Left ventricle myocardium inferior (tissue), 1 donor: ENCODE measurements around the gene APPBP2. TPM values are rescaled to one million over a fixed set of nuclear protein-coding genes. Genes with fewer than 3 reads are reported as not detected.

ENCODE experiments used
- DNase-seq: peaks from one replicate; pipeline ENCODE4 v3.0.0-alpha.2; 2020
- H3K27ac ChIP-seq: fragments of 200-600 bp; replicated peaks from 2 replicates; pipeline ENCODE4 v1.8.0; 2021
- H3K27me3 ChIP-seq: fragments of 200-600 bp; 2 replicates; pipeline ENCODE4 v1.8.0; 2021; ENCODE audit warnings: low read depth
- H3K36me3 ChIP-seq: fragments of 200-600 bp; 2 replicates; pipeline ENCODE4 v1.8.0; 2021
- H3K4me1 ChIP-seq: fragments of 200-600 bp; 2 replicates; pipeline ENCODE4 v1.8.0; 2021
- H3K4me3 ChIP-seq: fragments of 200-600 bp; 2 replicates; pipeline ENCODE4 v1.8.0; 2021; ENCODE audit warnings: mild to moderate bottlenecking, moderate library complexity
- H3K9me3 ChIP-seq: fragments of 200-600 bp; replicated peaks from 2 replicates; pipeline ENCODE4 v1.8.0; 2021
- CTCF ChIP-seq: fragments of 200-600 bp; IDR thresholded peaks from 2 replicates; pipeline ENCODE4 v1.8.0; 2021; ENCODE audit warnings: antibody characterized with exemption, mild to moderate bottlenecking, borderline replicate concordance
- intact Hi-C: fragments of 100-400 bp; cut with micrococcal nuclease; formaldehyde crosslinking; loops from one replicate; pipeline ENCODE4 v1.11.0; 2022
- total RNA-seq: library from RNA; stranded (reverse); fragmentation: NEBNext Ultra II Directional; extraction: Animal tissue kit (Norgen Biotek cat#: 25700); gene quantifications from one replicate; pipeline ENCODE4 v1.2.1, GENCODE V29; 2021
- donor health status: DM: no; HTN: yes; CAD: no; lungs with severe emphysema.

Gene APPBP2
- total RNA-seq, 1 donor from 2014 or later, result 16.6 TPM

DNA sequence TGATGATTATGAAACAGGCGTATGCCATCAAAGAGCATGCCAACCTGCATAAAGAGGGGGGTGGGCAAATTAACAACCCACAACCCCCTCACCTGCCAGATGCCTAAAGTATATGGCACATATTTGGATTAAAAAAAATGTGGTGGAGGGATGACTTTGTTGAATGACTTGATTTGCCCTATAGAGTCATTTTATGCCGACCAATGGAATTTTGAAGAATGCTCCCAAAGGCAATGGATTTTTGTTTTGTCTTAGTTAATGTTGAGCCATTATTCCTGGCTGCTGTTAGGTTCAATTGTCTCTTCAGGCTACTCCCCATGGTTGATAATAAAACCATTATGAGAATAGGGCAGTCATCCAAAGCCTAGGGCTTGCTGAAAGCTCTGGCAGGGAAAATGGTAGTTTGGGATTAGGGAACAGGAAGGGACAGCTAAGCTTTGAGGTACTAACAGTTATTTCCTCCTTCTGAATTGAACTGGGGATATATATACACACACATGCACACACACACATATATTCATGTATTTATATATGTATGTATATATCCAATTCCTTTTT, 109.6 kb downstream of the APPBP2 start:
- DNase-seq, result no peak
- intact Hi-C loops, result no loop called here
- no peak for TF ChIP-seq CTCF
- Histone ChIP-seq H3K36me3 (no peaks in the 10 kb centered on the region), H3K4me3 (no peak overlapping the region), H3K27ac (no peak overlapping the region), H3K9me3 (no peaks in the 10 kb centered on the region), H3K27me3 (no peaks in the 10 kb centered on the region), H3K4me1 (peaks cover 10% of the 10 kb centered on the region)

- no peak for DNase-seq
- H3K4me3 ChIP-seq, result no peak overlapping the region
- TF ChIP-seq CTCF, result no peak
- intact Hi-C loops, result no loop called here
- H3K36me3 ChIP-seq, result no peaks in the 10 kb centered on the region
- no peaks in the 10 kb centered on the region for H3K9me3 ChIP-seq
- H3K27ac ChIP-seq, result no peak overlapping the region
- H3K27me3 ChIP-seq, result no peaks in the 10 kb centered on the region
- H3K4me1 ChIP-seq, result peaks cover 5% of the 10 kb centered on the region
Measured at GRCh38 chr17:60415146-60415545, 110.9 kb downstream of the APPBP2 start.

DNA sequence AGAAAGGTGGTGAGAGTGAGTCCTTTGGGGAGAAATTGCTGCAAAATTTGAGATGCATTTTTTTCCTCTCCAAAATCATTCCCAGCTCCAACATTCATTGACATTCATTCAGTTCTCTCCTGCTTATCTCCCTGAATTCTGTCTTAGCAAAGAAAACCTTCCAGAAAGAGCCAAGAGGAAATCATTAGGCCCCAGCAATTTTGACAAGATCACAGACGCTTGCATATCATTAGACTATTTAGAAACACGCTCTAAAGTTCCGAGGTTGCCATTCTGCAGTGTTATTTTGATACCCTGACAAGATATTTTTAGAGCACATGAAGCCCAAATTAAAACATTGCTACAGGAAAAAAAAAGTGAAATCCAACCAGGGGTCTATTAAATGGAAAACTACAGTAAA, 113.3 kb downstream of the APPBP2 start:
- intact Hi-C loops, result no loop called here
- DNase-seq, result no peak
- Histone ChIP-seq H3K9me3 (no peaks in the 10 kb centered on the region), H3K36me3 (no peaks in the 10 kb centered on the region), H3K4me1 (peaks cover 5% of the 10 kb centered on the region), H3K4me3 (no peak overlapping the region), H3K27ac (no peak overlapping the region), H3K27me3 (no peaks in the 10 kb centered on the region)
- no peak for TF ChIP-seq CTCF

GRCh38 chr17:60410001-60410400, 116.0 kb downstream of the APPBP2 start:
- H3K27me3 ChIP-seq, result no peaks in the 10 kb centered on the region
- H3K4me3 ChIP-seq, result no peak overlapping the region
- no peaks in the 10 kb centered on the region for H3K36me3 ChIP-seq
- TF ChIP-seq CTCF, result no peak
- no peak for DNase-seq
- intact Hi-C loops, result no loop called here
- H3K9me3 ChIP-seq, result no peaks in the 10 kb centered on the region
- no peak overlapping the region for H3K27ac ChIP-seq
- H3K4me1 ChIP-seq, result no peaks in the 10 kb centered on the region

GRCh38 chr17:60406887-60407286, 119.2 kb downstream of the APPBP2 start:
- Histone ChIP-seq H3K4me1 (no peaks in the 10 kb centered on the region), H3K27ac (no peak overlapping the region), H3K9me3 (no peaks in the 10 kb centered on the region), H3K27me3 (no peaks in the 10 kb centered on the region), H3K36me3 (no peaks in the 10 kb centered on the region), H3K4me3 (no peak overlapping the region)
- no peak for TF ChIP-seq CTCF
- DNase-seq, result no peak
- intact Hi-C loops, result no loop called here

DNA sequence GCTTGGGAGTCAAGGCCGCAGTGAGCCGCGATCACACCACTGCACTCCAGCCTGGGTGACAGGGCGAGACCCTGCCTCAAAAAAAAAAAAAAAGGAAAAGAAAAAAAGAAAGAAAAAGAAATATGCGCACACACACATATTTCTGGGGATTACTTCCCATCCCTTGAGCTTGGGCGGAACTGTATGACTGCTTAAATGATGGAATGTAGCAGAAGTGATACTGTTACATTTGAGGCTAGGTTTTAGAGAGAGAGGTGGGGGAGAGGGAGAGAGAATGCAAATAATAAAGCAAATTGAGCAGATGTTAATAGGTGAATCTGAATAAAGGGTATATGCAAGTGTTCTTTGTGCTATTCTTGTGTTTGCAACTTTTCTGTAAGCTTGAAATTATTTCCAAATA, 122.1 kb downstream of the APPBP2 start:
- intact Hi-C loops, result no loop called here
- no peak for TF ChIP-seq CTCF
- no peaks in the 10 kb centered on the region for H3K4me1 ChIP-seq
- DNase-seq, result no peak
- no peak overlapping the region for H3K27ac ChIP-seq
- no peak overlapping the region for H3K4me3 ChIP-seq
- no peaks in the 10 kb centered on the region for H3K36me3 ChIP-seq
- no peaks in the 10 kb centered on the region for H3K9me3 ChIP-seq
- H3K27me3 ChIP-seq, result no peaks in the 10 kb centered on the region
